GM12878 (cell line): Measurements from ENCODE around the gene CD300E. TPM values are rescaled to one million over a fixed set of nuclear protein-coding genes. Genes with fewer than 3 reads are reported as not detected.

Experiments
- ATAC-seq: fragments of 200-7000 bp; cut with Tn5 transposase; 3 replicates; pipeline ENCODE4 v1.9.1; 2020; ENCODE audit warnings: mild to moderate bottlenecking, moderate library complexity
- BruUV-seq: library from RNA; stranded (reverse); fragments of 400-500 nt; replicated peaks from 2 replicates; lab custom pipeline; 2021; lab: Mats Ljungman, UMichigan
- CTCF ChIA-PET: fragments of 300-600 bp; sonication (Branson Sonifier 250); formaldehyde crosslinking; extraction: SDS; loops from one replicate; lab custom pipeline; 2021; ENCODE audit warnings: inconsistent platforms; lab: Yijun Ruan, JAX
- POLR2A ChIA-PET: fragments of 350-600 bp; formaldehyde crosslinking; extraction: SDS; loops from one replicate; lab custom pipeline; 2021; ENCODE audit warnings: inconsistent platforms; lab: Charles Lee
- RAD21 ChIA-PET: fragments of 300-600 bp; sonication (Branson Sonifier 250); formaldehyde crosslinking; loops from one replicate; lab custom pipeline; 2023; ENCODE audit warnings: antibody characterized with exemption; ENCODE audit not compliant: unreplicated experiment; lab: Charles Lee
- SMC1A ChIA-PET: fragments of 300-600 bp; sonication (Branson Sonifier 250); formaldehyde crosslinking; loops from one replicate; lab custom pipeline; 2023; ENCODE audit not compliant: unreplicated experiment, uncharacterized antibody; lab: Charles Lee
- DNase-seq: peaks from one replicate; pipeline ENCODE4 v3.0.0-alpha.2; 2011; ENCODE audit warnings: low read depth, low spot score
- FAIRE-seq: peaks from 3 replicates; lab custom pipeline; 2011; peaks lifted over from hg19 to GRCh38; lab: Jason Lieb, UNC
- H2AFZ ChIP-seq: 2 replicates; pipeline ENCODE4 v1.6.0; 2011; ENCODE audit warnings: low read depth, low read length, control low read depth; ENCODE audit not compliant: control insufficient read depth
- H3K27ac ChIP-seq: 2 replicates; pipeline ENCODE4 v1.5.1; 2011; ENCODE audit warnings: control low read depth; ENCODE audit not compliant: control insufficient read depth, insufficient read depth
- H3K27me3 ChIP-seq, 2 experiments: replicated peaks in 1 of 2; 2 replicates each; pipeline versions ENCODE4 v1.6.0 to v1.6.1; 2011; ENCODE audit warnings: low read length in 1 of 2; ENCODE audit not compliant: control insufficient read depth in 2 of 2, insufficient read depth in 2 of 2
- H3K36me3 ChIP-seq, 2 experiments: 2 replicates each; pipeline ENCODE4 v1.5.1; 2011; ENCODE audit warnings: low read length in 1 of 2; ENCODE audit not compliant: control insufficient read depth in 2 of 2, insufficient read depth in 2 of 2
- H3K4me1 ChIP-seq: 2 replicates; pipeline ENCODE4 v1.6.1; 2011; ENCODE audit warnings: mild to moderate bottlenecking, low read length, moderate library complexity, mixed read lengths; ENCODE audit not compliant: control insufficient read depth, insufficient read depth
- H3K4me2 ChIP-seq: 2 replicates; pipeline ENCODE4 v1.6.0; 2011; ENCODE audit warnings: control low read depth; ENCODE audit not compliant: control insufficient read depth, insufficient read depth
- H3K4me3 ChIP-seq: fragments of 200-600 bp; sonication (generic); 2 replicates; pipeline ENCODE4 v1.5.1; 2016
- H3K79me2 ChIP-seq: 2 replicates; pipeline ENCODE4 v1.6.0; 2011; ENCODE audit warnings: low read length; ENCODE audit not compliant: control insufficient read depth, insufficient read depth
- H3K9ac ChIP-seq: 2 replicates; pipeline ENCODE4 v1.8.0; 2011; ENCODE audit warnings: low read length, control low read depth, mixed read lengths; ENCODE audit not compliant: control insufficient read depth, insufficient read depth
- H3K9me3 ChIP-seq: replicated peaks from 3 replicates; pipeline ENCODE4 v1.5.1; 2011; ENCODE audit warnings: mild to moderate bottlenecking, low read length; ENCODE audit not compliant: control insufficient read depth, insufficient read depth
- H4K20me1 ChIP-seq: 2 replicates; pipeline ENCODE4 v1.6.0; 2011; ENCODE audit not compliant: control insufficient read depth, insufficient read depth
- FOXM1 ChIP-seq: IDR thresholded peaks from 2 replicates; pipeline ENCODE4 v1.6.1; 2012; ENCODE audit warnings: low read depth, mild to moderate bottlenecking, inconsistent platforms, low read length, moderate library complexity
- KDM1A ChIP-seq: fragments of 200-600 bp; sonication (generic); IDR thresholded peaks from 2 replicates; pipeline ENCODE4 v1.6.1; 2016; ENCODE audit warnings: borderline replicate concordance
- MXI1 ChIP-seq: fragments of 150-350 bp; IDR thresholded peaks from 2 replicates; pipeline ENCODE4 v1.6.1; 2011; ENCODE audit warnings: low read depth, mild to moderate bottlenecking, inconsistent platforms, low read length, improper control_type of control experiment
- MYC ChIP-seq: IDR thresholded peaks from 2 replicates; pipeline ENCODE4 v1.6.1; 2011; ENCODE audit warnings: mild to moderate bottlenecking, low read length, moderate library complexity, inconsistent platforms; ENCODE audit not compliant: insufficient read depth, insufficient replicate concordance, insufficient read length, severe bottlenecking
- NBN ChIP-seq: fragments of 450-650 bp; IDR thresholded peaks from 2 replicates; pipeline ENCODE4 v1.6.1; 2016
- NFXL1 ChIP-seq: fragments of 450-650 bp; IDR thresholded peaks from 2 replicates; pipeline ENCODE4 v1.6.1; 2017; ENCODE audit warnings: antibody characterized with exemption, mild to moderate bottlenecking, borderline replicate concordance
- PAX5 ChIP-seq: IDR thresholded peaks from 2 replicates; pipeline ENCODE4 v1.6.1; 2011; ENCODE audit warnings: low read depth, low read length, borderline replicate concordance
- RCOR1 ChIP-seq: conservative IDR thresholded peaks from 2 replicates; pipeline ENCODE4 v1.6.1; 2012; ENCODE audit warnings: low read depth, low read length, improper control_type of control experiment
- RELB ChIP-seq: fragments of 450-650 bp; IDR thresholded peaks from 2 replicates; pipeline ENCODE4 v1.6.1; 2017; ENCODE audit warnings: low read depth, mild to moderate bottlenecking, moderate library complexity
- SIN3A ChIP-seq: IDR thresholded peaks from 2 replicates; pipeline ENCODE4 v1.6.1; 2012; ENCODE audit warnings: low read depth, low read length, improper control_type of control experiment
- TCF3 ChIP-seq: IDR thresholded peaks from 2 replicates; pipeline ENCODE4 v1.6.1; 2012; ENCODE audit warnings: low read depth, mild to moderate bottlenecking, low read length, borderline replicate concordance; ENCODE audit not compliant: insufficient read depth
- YBX1 ChIP-seq: fragments of 450-650 bp; IDR thresholded peaks from 2 replicates; pipeline ENCODE4 v1.6.1; 2016; ENCODE audit warnings: antibody characterized with exemption
- YY1 ChIP-seq: IDR thresholded peaks from 2 replicates; pipeline ENCODE4 v1.6.1; 2011; ENCODE audit warnings: low read depth, mild to moderate bottlenecking, low read length
- ZNF207 ChIP-seq: fragments of 450-650 bp; IDR thresholded peaks from 2 replicates; pipeline ENCODE4 v1.6.1; 2014; ENCODE audit warnings: antibody characterized with exemption, mild to moderate bottlenecking, borderline replicate concordance
- ZNF24 ChIP-seq: fragments of 450-650 bp; IDR thresholded peaks from 2 replicates; pipeline ENCODE4 v1.6.1; 2017; ENCODE audit warnings: antibody characterized with exemption, mild to moderate bottlenecking
- ZNF687 ChIP-seq: fragments of 450-650 bp; IDR thresholded peaks from 2 replicates; pipeline ENCODE4 v1.6.1; 2017; ENCODE audit warnings: mild to moderate bottlenecking, moderate library complexity
- WGBS: methylation state at CpG from one replicate; pipeline ENCODE4 v1.1.6; 2016; ENCODE audit warnings: low lambda C conversion rate; ENCODE audit not compliant: insufficient replicate concordance, insufficient coverage; ENCODE audit errors: missing lambda C conversion rate; 5-methylcytosine and 5-hydroxymethylcytosine counted together
- in situ Hi-C: fragments of 300-500 bp; cut with MboI; formaldehyde crosslinking; loops from 9 replicates; pipeline ENCODE4 v1.14.3; 2018; ENCODE audit warnings: mixed read lengths
- intact Hi-C: fragments of 100-400 bp; cut with micrococcal nuclease; formaldehyde crosslinking; loops from one replicate; pipeline ENCODE4 v1.14.2; 2022; ENCODE audit not compliant: unreplicated experiment
- polyA plus RNA-seq, 11 experiments: library from polyadenylated mRNA; depleted of rRNA in 4 of 11; unstranded in 6 of 11; stranded (reverse) in 5 of 11; fragments of >200 nt; fragmentation: Nextera tagmentation in 4 of 11; fragmentation: Illumina TruSeq in 1 of 11; extraction: Ambion mirVana in 4 of 11; extraction: Trizol in 1 of 11; gene quantifications; 1 replicate in 1 of 11; 2 replicates in 10 of 11; pipeline versions ENCODE4 v1.2.1 to v1.2.3, GENCODE V29; 2011 to 2016; ENCODE audit warnings: inconsistent platforms in 2 of 11, missing spikeins in 2 of 11, low read depth in 1 of 11
- total RNA-seq, 4 experiments: library from RNA; depleted of rRNA in 3 of 4; stranded (reverse); fragments of >200 nt in 3 of 4; fragmentation: Illumina TruSeq in 1 of 4; extraction: Trizol in 1 of 4; gene quantifications; 2 replicates each; pipeline versions ENCODE4 v1.2.1 to v1.2.3, GENCODE V29; 2013 to 2021
- TF ChIP-seq, protein P1 (sequence below): IDR thresholded peaks from 2 replicates; pipeline ENCODE4 v1.6.1; 2012; ENCODE audit warnings: low read length, inconsistent platforms

The CD300E gene
- total and polyA plus RNA-seq, 10 of the 15 experiments (the other 5 are each of a cell fraction or from before 2014, with no cell fraction given): not detected

DNA sequence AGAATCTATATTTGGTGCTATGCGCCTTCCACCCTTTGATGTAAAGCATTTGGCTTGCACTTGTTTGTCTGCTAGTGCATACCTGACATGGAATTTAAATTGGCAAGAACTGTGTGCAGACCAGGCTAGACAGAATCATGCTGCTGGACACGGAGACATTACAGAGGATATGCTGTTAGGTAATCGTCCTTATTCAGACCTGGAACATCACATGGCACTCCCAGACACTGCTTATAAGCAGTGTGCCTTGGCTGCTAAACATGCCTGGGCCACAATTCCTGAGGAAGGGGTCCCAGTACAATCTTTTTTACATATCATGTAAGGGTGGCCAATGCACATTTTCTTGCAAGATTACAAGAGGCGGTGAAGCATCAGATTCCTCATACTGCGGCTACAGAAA is 37.8 kb downstream of the CD300E start:
- H3K79me2 ChIP-seq: no peaks in the 10 kb centered on the region
- H3K36me3 ChIP-seq: no peaks in the 10 kb centered on the region
- H4K20me1 ChIP-seq: no peaks in the 10 kb centered on the region
- H3K27ac ChIP-seq: no peak overlapping the region
- H3K27me3 ChIP-seq: no peaks in the 10 kb centered on the region; a peak in 2 of 4 replicates
- H2AFZ ChIP-seq: no peak overlapping the region
- no peak overlapping the region for H3K4me2 ChIP-seq
- intact Hi-C loops: no loop called here
- no peaks in the 10 kb centered on the region; the same call in 2 of the 3 replicates for H3K9me3 ChIP-seq
- no peak overlapping the region for H3K4me3 ChIP-seq
- POLR2A ChIA-PET: no interaction called here
- CTCF ChIA-PET: no interaction called here
- RAD21 ChIA-PET: no interaction called here
- DNase-seq (no peak), FAIRE-seq (no peak), ATAC-seq (no peak)
- H3K4me1 ChIP-seq: no peaks in the 10 kb centered on the region
- no peak for TF ChIP-seq TCF3
- TF ChIP-seq, protein P1, sequence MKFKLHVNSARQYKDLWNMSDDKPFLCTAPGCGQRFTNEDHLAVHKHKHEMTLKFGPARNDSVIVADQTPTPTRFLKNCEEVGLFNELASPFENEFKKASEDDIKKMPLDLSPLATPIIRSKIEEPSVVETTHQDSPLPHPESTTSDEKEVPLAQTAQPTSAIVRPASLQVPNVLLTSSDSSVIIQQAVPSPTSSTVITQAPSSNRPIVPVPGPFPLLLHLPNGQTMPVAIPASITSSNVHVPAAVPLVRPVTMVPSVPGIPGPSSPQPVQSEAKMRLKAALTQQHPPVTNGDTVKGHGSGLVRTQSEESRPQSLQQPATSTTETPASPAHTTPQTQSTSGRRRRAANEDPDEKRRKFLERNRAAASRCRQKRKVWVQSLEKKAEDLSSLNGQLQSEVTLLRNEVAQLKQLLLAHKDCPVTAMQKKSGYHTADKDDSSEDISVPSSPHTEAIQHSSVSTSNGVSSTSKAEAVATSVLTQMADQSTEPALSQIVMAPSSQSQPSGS: no peak
- no peak for TF ChIP-seq YBX1
- no peak for TF ChIP-seq PAX5
- no peak for TF ChIP-seq KDM1A
- no peak for TF ChIP-seq SIN3A
- TF ChIP-seq FOXM1: no peak
- TF ChIP-seq ZNF687: no peak
- no peak for TF ChIP-seq RELB
- TF ChIP-seq NBN: no peak
- no peak for TF ChIP-seq MYC
- TF ChIP-seq YY1: no peak
- TF ChIP-seq ZNF24: no peak
- TF ChIP-seq RCOR1: no peak
- no peak for TF ChIP-seq NFXL1
- no peak for TF ChIP-seq ZNF207
- no peak for TF ChIP-seq MXI1
- H3K9ac ChIP-seq: no peak overlapping the region
- whole genome bisulfite sequencing: 32% methylated on average over 5 of the region's 5 CpGs
- SMC1A ChIA-PET: no interaction called here
- BruUV-seq: no TSS peak
- in situ Hi-C loops: no loop called here
